ENCODE measurements around the gene KHK. TPM values are rescaled to one million over a fixed set of nuclear protein-coding genes. Genes with fewer than 3 reads are reported as not detected.

The KHK gene
- total and polyA plus RNA-seq, 9 of the 15 experiments (the other 6 are each of a cell fraction or from before 2014, with no cell fraction given), result 1.5 to 10.7 (median 5.2) TPM

DNA sequence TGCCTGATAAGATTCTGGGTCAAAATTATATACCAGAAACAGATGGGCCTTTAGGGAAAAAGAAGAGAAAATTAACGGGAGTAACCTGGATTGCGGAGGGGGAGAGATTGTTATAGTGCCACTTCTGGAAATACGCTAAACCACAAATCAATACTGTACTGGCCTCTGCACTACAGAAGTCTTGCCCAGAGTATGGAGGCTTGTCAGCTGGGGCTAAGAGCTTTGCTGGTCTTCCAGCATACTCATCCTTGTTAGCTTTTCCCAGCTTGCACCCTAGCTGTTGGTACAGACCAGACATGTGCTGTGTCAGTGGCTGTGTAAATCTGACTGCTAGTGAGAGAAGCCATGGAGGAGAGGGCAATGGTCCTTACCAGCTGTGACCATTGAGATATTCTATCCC lies 26.2 kb upstream of the KHK start:
- DNase-seq (ENCODE audit: extremely low read depth in 1 of 4, low spot score in 3 of 4), result no peak
- in situ Hi-C loops (cut with MboI) (no loop called here), intact Hi-C loops (cut with micrococcal nuclease) (no loop called here)
- Histone ChIP-seq H3K9me3 (replicated peaks; ENCODE audit: control insufficient read depth, insufficient read depth, low read depth, low read length) (no peaks in the 10 kb centered on the region), H3K27me3 (ENCODE audit: control insufficient read depth in 2 of 2, insufficient read depth in 2 of 2, low read length in 2 of 2) (no peaks in the 10 kb centered on the region), H3K79me2 (ENCODE audit: control insufficient read depth, insufficient read depth, low read length) (no peaks in the 10 kb centered on the region), H2AFZ (ENCODE audit: low read depth, low read length) (no peak overlapping the region), H3K4me2 (ENCODE audit: insufficient read depth, low read length) (no peak overlapping the region), H3K27ac (ENCODE audit: extremely low read depth, low read depth, low read length) (peak overlapping the region; percentile 12; the same call in 1 of the 3 replicates), H3K9ac (ENCODE audit: insufficient read depth in 1 of 2, low read depth in 2 of 2, low read length in 2 of 2) (peak overlapping the region in 1 of 2 experiments; percentile 9; a peak in 1 of 4 replicates), H3K4me1 (replicated peaks in 1 of 2; ENCODE audit: control insufficient read depth in 2 of 2, insufficient read depth in 2 of 2, low read length in 2 of 2) (peaks cover 34 to 39% of the 10 kb centered on the region in 2 experiments), H3K4me3 (no peak overlapping the region), H3K9me1 (ENCODE audit: control insufficient read depth, insufficient read depth, low read length) (no peaks in the 10 kb centered on the region), H4K20me1 (replicated peaks; ENCODE audit: control insufficient read depth, insufficient read depth, low read length) (no peaks in the 10 kb centered on the region), H3K36me3 (ENCODE audit: control insufficient read depth, insufficient read depth, low read length) (peaks cover 58% of the 10 kb centered on the region)
- WGBS (ENCODE audit: insufficient coverage, low coverage, missing lambda C conversion rate), result 69% methylated on average over 3 of the region's 3 CpGs
- no peak for ATAC-seq
- BruUV-seq (replicated peaks), result no TSS peak
- POLR2A ChIA-PET, result interaction anchor here (1.0 to 10.5 kb wide), 5 partner anchors 6 to 35 kb away, joined by 3 to 112 read pairs (median 8); partner anchors contain the start of genes AGBL5 and OST4
- CTCF ChIA-PET (ENCODE audit: low intra/inter-chr PET ratio), result no interaction called here
- no peak for FAIRE-seq
- TF ChIP-seq, protein P1, sequence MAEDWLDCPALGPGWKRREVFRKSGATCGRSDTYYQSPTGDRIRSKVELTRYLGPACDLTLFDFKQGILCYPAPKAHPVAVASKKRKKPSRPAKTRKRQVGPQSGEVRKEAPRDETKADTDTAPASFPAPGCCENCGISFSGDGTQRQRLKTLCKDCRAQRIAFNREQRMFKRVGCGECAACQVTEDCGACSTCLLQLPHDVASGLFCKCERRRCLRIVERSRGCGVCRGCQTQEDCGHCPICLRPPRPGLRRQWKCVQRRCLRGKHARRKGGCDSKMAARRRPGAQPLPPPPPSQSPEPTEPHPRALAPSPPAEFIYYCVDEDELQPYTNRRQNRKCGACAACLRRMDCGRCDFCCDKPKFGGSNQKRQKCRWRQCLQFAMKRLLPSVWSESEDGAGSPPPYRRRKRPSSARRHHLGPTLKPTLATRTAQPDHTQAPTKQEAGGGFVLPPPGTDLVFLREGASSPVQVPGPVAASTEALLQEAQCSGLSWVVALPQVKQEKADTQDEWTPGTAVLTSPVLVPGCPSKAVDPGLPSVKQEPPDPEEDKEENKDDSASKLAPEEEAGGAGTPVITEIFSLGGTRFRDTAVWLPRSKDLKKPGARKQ (CRISPR knock-in tag; IDR thresholded peaks at IDR 0.05), result no peak
- TF ChIP-seq, protein P2, sequence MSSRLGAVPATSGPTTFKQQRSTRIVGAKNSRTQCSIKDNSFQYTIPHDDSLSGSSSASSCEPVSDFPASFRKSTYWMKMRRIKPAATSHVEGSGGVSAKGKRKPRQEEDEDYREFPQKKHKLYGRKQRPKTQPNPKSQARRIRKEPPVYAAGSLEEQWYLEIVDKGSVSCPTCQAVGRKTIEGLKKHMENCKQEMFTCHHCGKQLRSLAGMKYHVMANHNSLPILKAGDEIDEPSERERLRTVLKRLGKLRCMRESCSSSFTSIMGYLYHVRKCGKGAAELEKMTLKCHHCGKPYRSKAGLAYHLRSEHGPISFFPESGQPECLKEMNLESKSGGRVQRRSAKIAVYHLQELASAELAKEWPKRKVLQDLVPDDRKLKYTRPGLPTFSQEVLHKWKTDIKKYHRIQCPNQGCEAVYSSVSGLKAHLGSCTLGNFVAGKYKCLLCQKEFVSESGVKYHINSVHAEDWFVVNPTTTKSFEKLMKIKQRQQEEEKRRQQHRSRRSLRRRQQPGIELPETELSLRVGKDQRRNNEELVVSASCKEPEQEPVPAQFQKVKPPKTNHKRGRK (tag; IDR thresholded peaks at IDR 0.05), result no peak
- TF ChIP-seq, protein P3, sequence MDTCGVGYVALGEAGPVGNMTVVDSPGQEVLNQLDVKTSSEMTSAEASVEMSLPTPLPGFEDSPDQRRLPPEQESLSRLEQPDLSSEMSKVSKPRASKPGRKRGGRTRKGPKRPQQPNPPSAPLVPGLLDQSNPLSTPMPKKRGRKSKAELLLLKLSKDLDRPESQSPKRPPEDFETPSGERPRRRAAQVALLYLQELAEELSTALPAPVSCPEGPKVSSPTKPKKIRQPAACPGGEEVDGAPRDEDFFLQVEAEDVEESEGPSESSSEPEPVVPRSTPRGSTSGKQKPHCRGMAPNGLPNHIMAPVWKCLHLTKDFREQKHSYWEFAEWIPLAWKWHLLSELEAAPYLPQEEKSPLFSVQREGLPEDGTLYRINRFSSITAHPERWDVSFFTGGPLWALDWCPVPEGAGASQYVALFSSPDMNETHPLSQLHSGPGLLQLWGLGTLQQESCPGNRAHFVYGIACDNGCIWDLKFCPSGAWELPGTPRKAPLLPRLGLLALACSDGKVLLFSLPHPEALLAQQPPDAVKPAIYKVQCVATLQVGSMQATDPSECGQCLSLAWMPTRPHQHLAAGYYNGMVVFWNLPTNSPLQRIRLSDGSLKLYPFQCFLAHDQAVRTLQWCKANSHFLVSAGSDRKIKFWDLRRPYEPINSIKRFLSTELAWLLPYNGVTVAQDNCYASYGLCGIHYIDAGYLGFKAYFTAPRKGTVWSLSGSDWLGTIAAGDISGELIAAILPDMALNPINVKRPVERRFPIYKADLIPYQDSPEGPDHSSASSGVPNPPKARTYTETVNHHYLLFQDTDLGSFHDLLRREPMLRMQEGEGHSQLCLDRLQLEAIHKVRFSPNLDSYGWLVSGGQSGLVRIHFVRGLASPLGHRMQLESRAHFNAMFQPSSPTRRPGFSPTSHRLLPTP (IDR thresholded peaks at IDR 0.05; ENCODE audit: borderline replicate concordance, extremely low read depth, insufficient read length), result no peak
- TF ChIP-seq, protein P4, sequence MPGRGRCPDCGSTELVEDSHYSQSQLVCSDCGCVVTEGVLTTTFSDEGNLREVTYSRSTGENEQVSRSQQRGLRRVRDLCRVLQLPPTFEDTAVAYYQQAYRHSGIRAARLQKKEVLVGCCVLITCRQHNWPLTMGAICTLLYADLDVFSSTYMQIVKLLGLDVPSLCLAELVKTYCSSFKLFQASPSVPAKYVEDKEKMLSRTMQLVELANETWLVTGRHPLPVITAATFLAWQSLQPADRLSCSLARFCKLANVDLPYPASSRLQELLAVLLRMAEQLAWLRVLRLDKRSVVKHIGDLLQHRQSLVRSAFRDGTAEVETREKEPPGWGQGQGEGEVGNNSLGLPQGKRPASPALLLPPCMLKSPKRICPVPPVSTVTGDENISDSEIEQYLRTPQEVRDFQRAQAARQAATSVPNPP (IDR thresholded peaks at IDR 0.05; ENCODE audit: borderline replicate concordance, insufficient read depth, insufficient read length), result no peak
- TF ChIP-seq CBFA2T3 (IDR thresholded peaks at IDR 0.05) (peak; percentile 42; the same call in 1 of the 2 replicates), TEAD4 (IDR thresholded peaks at IDR 0.05; ENCODE audit: low read length) (no peak), TEAD4 (CRISPR knock-in tag; IDR thresholded peaks at IDR 0.05; ENCODE audit: borderline replicate concordance) (no peak), GABPB1 (CRISPR knock-in tag; IDR thresholded peaks at IDR 0.05) (no peak), NFXL1 (CRISPR knock-in tag; IDR thresholded peaks at IDR 0.05) (no peak)
- TF ChIP-seq, protein P5, sequence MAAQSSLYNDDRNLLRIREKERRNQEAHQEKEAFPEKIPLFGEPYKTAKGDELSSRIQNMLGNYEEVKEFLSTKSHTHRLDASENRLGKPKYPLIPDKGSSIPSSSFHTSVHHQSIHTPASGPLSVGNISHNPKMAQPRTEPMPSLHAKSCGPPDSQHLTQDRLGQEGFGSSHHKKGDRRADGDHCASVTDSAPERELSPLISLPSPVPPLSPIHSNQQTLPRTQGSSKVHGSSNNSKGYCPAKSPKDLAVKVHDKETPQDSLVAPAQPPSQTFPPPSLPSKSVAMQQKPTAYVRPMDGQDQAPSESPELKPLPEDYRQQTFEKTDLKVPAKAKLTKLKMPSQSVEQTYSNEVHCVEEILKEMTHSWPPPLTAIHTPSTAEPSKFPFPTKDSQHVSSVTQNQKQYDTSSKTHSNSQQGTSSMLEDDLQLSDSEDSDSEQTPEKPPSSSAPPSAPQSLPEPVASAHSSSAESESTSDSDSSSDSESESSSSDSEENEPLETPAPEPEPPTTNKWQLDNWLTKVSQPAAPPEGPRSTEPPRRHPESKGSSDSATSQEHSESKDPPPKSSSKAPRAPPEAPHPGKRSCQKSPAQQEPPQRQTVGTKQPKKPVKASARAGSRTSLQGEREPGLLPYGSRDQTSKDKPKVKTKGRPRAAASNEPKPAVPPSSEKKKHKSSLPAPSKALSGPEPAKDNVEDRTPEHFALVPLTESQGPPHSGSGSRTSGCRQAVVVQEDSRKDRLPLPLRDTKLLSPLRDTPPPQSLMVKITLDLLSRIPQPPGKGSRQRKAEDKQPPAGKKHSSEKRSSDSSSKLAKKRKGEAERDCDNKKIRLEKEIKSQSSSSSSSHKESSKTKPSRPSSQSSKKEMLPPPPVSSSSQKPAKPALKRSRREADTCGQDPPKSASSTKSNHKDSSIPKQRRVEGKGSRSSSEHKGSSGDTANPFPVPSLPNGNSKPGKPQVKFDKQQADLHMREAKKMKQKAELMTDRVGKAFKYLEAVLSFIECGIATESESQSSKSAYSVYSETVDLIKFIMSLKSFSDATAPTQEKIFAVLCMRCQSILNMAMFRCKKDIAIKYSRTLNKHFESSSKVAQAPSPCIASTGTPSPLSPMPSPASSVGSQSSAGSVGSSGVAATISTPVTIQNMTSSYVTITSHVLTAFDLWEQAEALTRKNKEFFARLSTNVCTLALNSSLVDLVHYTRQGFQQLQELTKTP (IDR thresholded peaks at IDR 0.05; ENCODE audit: low read depth in 1 of 2, partially characterized antibody in 2 of 2), result no peak
